ENCODE results near the gene CDH13.

Gene CDH13

GRCh38 chr16:83713597-83713996, 1086.8 kb downstream of the CDH13 start:
- DNase-seq, result no peak

- no peak for DNase-seq
Measured at GRCh38 chr16:83714286-83714685, 1087.5 kb downstream of the CDH13 start.

- DNase-seq, result no peak
Measured at GRCh38 chr16:83715217-83715920, 1088.6 kb downstream of the CDH13 start.

GRCh38 chr16:83717308-83717707, 1090.5 kb downstream of the CDH13 start:
- no peak for DNase-seq

- no peak for DNase-seq
Measured at GRCh38 chr16:83717814-83718213, 1091.0 kb downstream of the CDH13 start.

GRCh38 chr16:83720213-83720612, 1093.4 kb downstream of the CDH13 start:
- no peak for DNase-seq

- no peak for DNase-seq
Measured at GRCh38 chr16:83720981-83721380, 1094.2 kb downstream of the CDH13 start.

GRCh38 chr16:83721676-83722075, 1094.9 kb downstream of the CDH13 start:
- DNase-seq, result no peak

- no peak for DNase-seq
Measured at GRCh38 chr16:83722456-83723183, 1095.9 kb downstream of the CDH13 start.

- DNase-seq, result no peak
Measured at GRCh38 chr16:83723244-83723643, 1096.5 kb downstream of the CDH13 start.

GRCh38 chr16:83723901-83724300, 1097.1 kb downstream of the CDH13 start:
- no peak for DNase-seq

- DNase-seq, result no peak
Measured at GRCh38 chr16:83724585-83724984, 1097.8 kb downstream of the CDH13 start.

GRCh38 chr16:83725313-83725712, 1098.5 kb downstream of the CDH13 start:
- no peak for DNase-seq

GRCh38 chr16:83727018-83727417, 1100.2 kb downstream of the CDH13 start:
- DNase-seq, result no peak

- no peak for DNase-seq
Measured at GRCh38 chr16:83727751-83728352, 1101.1 kb downstream of the CDH13 start.

- no peak for DNase-seq
Measured at GRCh38 chr16:83728492-83728891, 1101.7 kb downstream of the CDH13 start.

GRCh38 chr16:83730812-83731211, 1104.0 kb downstream of the CDH13 start:
- DNase-seq, result no peak

GRCh38 chr16:83732536-83732935, 1105.8 kb downstream of the CDH13 start:
- DNase-seq, result no peak

- no peak for DNase-seq
Measured at GRCh38 chr16:83733301-83733700, 1106.5 kb downstream of the CDH13 start.

GRCh38 chr16:83734136-83734535, 1107.4 kb downstream of the CDH13 start:
- DNase-seq, result no peak

GRCh38 chr16:83737729-83738354, 1111.1 kb downstream of the CDH13 start:
- no peak for DNase-seq

GRCh38 chr16:83738923-83739503, 1112.2 kb downstream of the CDH13 start:
- DNase-seq, result no peak
